Astrocyte of the spinal cord (primary cell): ENCODE data around the gene TPM3.
"Not testable (repeated sequence)": the region's sequence is repeated elsewhere in the genome, so short reads cannot be mapped to it uniquely, and the experiment has no call there.

Experiments used
- DNase-seq: peaks from one replicate; pipeline ENCODE4 v3.0.0; 2011; ENCODE audit warnings: low read depth, low spot score
- H3K4me3 ChIP-seq: 2 replicates; pipeline ENCODE4 v1.5.1; 2011; ENCODE audit warnings: low read depth, mild to moderate bottlenecking, low read length, moderate library complexity
- CTCF ChIP-seq: IDR thresholded peaks from 2 replicates; pipeline ENCODE4 v1.5.1; 2012; ENCODE audit warnings: low read depth, mild to moderate bottlenecking, low read length, inconsistent platforms
- in situ Hi-C: cut with HindIII; loops from 2 replicates; pipeline ENCODE4 v1.10.0; 2017; ENCODE audit warnings: low sequenced_read_pairs

TPM3 gene

GRCh38 chr1:154145986-154146385 is 45.9 kb downstream of the TPM3 start:
- in situ Hi-C loops = no loop called here
- DNase-seq = no peak
- TF ChIP-seq CTCF = peak; percentile 43
- H3K4me3 ChIP-seq = no peak overlapping the region

GRCh38 chr1:154142358-154142757 is 49.5 kb downstream of the TPM3 start:
- TF ChIP-seq CTCF = no peak
- no peak overlapping the region for H3K4me3 ChIP-seq
- in situ Hi-C loops = no loop called here
- DNase-seq = no peak

- in situ Hi-C loops = no loop called here
- TF ChIP-seq CTCF = no peak
- no peak for DNase-seq
These were observed 50.7 kb downstream of the TPM3 start for GRCh38 chr1:154141240-154141639.

GRCh38 chr1:154137888-154138287 is 54.0 kb downstream of the TPM3 start:
- in situ Hi-C loops = no loop called here
- no peak overlapping the region for H3K4me3 ChIP-seq
- no peak for DNase-seq
- no peak for TF ChIP-seq CTCF

More at GRCh38 chr1:154141240-154141639, 50.7 kb downstream of the TPM3 start:
- no peak overlapping the region for H3K4me3 ChIP-seq

- no peak for DNase-seq
- H3K4me3 ChIP-seq = no peak overlapping the region
- in situ Hi-C loops = no loop called here
- TF ChIP-seq CTCF = no peak
These were observed 58.6 kb downstream of the TPM3 start for GRCh38 chr1:154133256-154133655.

- peak; percentile 23 for DNase-seq
These were observed 62.4 kb downstream of the TPM3 start for GRCh38 chr1:154129391-154129970.

GRCh38 chr1:154123205-154123604 is 68.7 kb downstream of the TPM3 start:
- in situ Hi-C loops, DNase-seq: not testable (repeated sequence)

More at GRCh38 chr1:154129391-154129970, 62.4 kb downstream of the TPM3 start:
- in situ Hi-C loops = no loop called here
- TF ChIP-seq CTCF = no peak
- H3K4me3 ChIP-seq = no peak overlapping the region

More at GRCh38 chr1:154123205-154123604, 68.7 kb downstream of the TPM3 start:
- not testable (repeated sequence) for H3K4me3 ChIP-seq
